Prostate gland (tissue), 2 donors: ENCODE results near the gene CAP2. TPM values are rescaled to one million over a fixed set of nuclear protein-coding genes. Genes with fewer than 3 reads are reported as not detected.

Experiments used
- DNase-seq: peaks from one replicate; pipeline ENCODE4 v3.0.0-alpha.2; 2019; ENCODE audit warnings: low spot score
- H3K27ac ChIP-seq, 2 donors: fragments of 200-600 bp; sonication (generic); 2 replicates each; pipeline ENCODE4 v1.5.1; 2017 to 2019
- H3K27me3 ChIP-seq: fragments of 200-600 bp; sonication (generic); replicated peaks from 2 replicates; pipeline ENCODE4 v1.5.1; 2019; ENCODE audit not compliant: insufficient read depth
- H3K36me3 ChIP-seq, 2 donors: fragments of 200-600 bp; sonication (generic); 1 replicate in 1 of 2; 2 replicates in 1 of 2; pipeline versions ENCODE4 v1.5.1 to v1.8.1; 2017 to 2019
- H3K4me1 ChIP-seq: fragments of 200-600 bp; sonication (generic); replicated peaks from 2 replicates; pipeline ENCODE4 v1.5.1; 2019
- H3K4me3 ChIP-seq, 2 donors: fragments of 200-600 bp; sonication (generic); 2 replicates each; pipeline ENCODE4 v1.5.1; 2017 to 2019
- H3K9me3 ChIP-seq: fragments of 200-600 bp; sonication (generic); 2 replicates; pipeline ENCODE4 v1.5.1; 2017
- CTCF ChIP-seq, 4 experiments: fragments of 200-600 bp in 2 of 4; fragments of 450-650 bp in 2 of 4; sonication (generic) in 2 of 4; IDR thresholded peaks; 1 replicate in 3 of 4; 2 replicates in 1 of 4; pipeline ENCODE4 v1.5.1; 2016 to 2019; ENCODE audit warnings: antibody characterized with exemption in 4 of 4, mild to moderate bottlenecking in 2 of 4, moderate library complexity in 2 of 4
- POLR2A ChIP-seq: fragments of 450-650 bp; IDR thresholded peaks from one replicate; pipeline ENCODE4 v1.6.1; 2016; ENCODE audit warnings: antibody characterized with exemption, mild to moderate bottlenecking
- POLR2AphosphoS5 ChIP-seq: sonication (generic); formaldehyde crosslinking; IDR thresholded peaks from one replicate; pipeline ENCODE4 v1.6.1; 2017; ENCODE audit warnings: antibody characterized with exemption
- WGBS: methylation state at CpG from one replicate; pipeline ENCODE4 v1.1.5; 2018; 5-methylcytosine and 5-hydroxymethylcytosine counted together
- intact Hi-C: fragments of 100-400 bp; cut with DNase I; formaldehyde crosslinking; loops from one replicate; pipeline ENCODE4 v1.14.2; 2022
- total RNA-seq, 2 donors: library from RNA; depleted of rRNA; stranded (reverse); fragments of >200 nt; gene quantifications; one replicate each; pipeline ENCODE4 v1.1.0, GENCODE V29; 2016

Gene CAP2
- total RNA-seq = 1 to 10 TPM; 8.7 to 10.0 TPM

GRCh38 chr6:17392978-17393891 lies at the start of gene CAP2:
CAP2 (plus strand) TSS chr6:17393595; CDS start chr6:17421556, 27,961 bp downstream.
- H3K36me3 ChIP-seq = no peaks in the 10 kb centered on the region
- TF ChIP-seq POLR2AphosphoS5 = peak; percentile 39
- TF ChIP-seq CTCF (IDR thresholded peaks at IDR 0.05) = no peak
- intact Hi-C loops = loop anchor here (2.0 kb wide), 1 partner anchor 112 kb away; the partner anchor contains the start of gene RBM24

GRCh38 chr6:17347012-17347411 lies 46.4 kb upstream of the CAP2 start:
- H3K27me3 ChIP-seq = no peaks in the 10 kb centered on the region
- no peak overlapping the region for H3K4me3 ChIP-seq
- no peaks in the 10 kb centered on the region for H3K9me3 ChIP-seq
- no peaks in the 10 kb centered on the region for H3K4me1 ChIP-seq
- DNase-seq = no peak
- H3K36me3 ChIP-seq = no peaks in the 10 kb centered on the region
- no peak for TF ChIP-seq POLR2A
- no peak for TF ChIP-seq CTCF (IDR thresholded peaks at IDR 0.05)
- TF ChIP-seq POLR2AphosphoS5 = no peak
- H3K27ac ChIP-seq = no peak overlapping the region
- 34% methylated on average over 2 of the region's 2 CpGs for WGBS
- intact Hi-C loops = no loop called here

More at GRCh38 chr6:17392978-17393891, at the start of gene CAP2:
- peak within 1 kb of the TSS; percentile 77 to 79 for H3K27ac ChIP-seq
- H3K9me3 ChIP-seq = no peaks in the 10 kb centered on the region
- H3K4me1 ChIP-seq = no peaks in the 10 kb centered on the region
- peak; percentile 42 for DNase-seq
- WGBS = 2% methylated on average over 41 of the region's 42 CpGs
- H3K27me3 ChIP-seq = no peaks in the 10 kb centered on the region
- H3K4me3 ChIP-seq = peak within 1 kb of the TSS; percentile 75 to 76

GRCh38 chr6:17349427-17349826 lies 44.0 kb upstream of the CAP2 start:
- no peak for TF ChIP-seq POLR2A
- no peak for TF ChIP-seq POLR2AphosphoS5
- TF ChIP-seq CTCF (IDR thresholded peaks at IDR 0.05) = no peak
- WGBS = 89% methylated on average over 2 of the region's 2 CpGs
- H3K27ac ChIP-seq = no peak overlapping the region
- no peaks in the 10 kb centered on the region for H3K4me1 ChIP-seq
- no peaks in the 10 kb centered on the region for H3K27me3 ChIP-seq
- H3K4me3 ChIP-seq = no peak overlapping the region
- H3K36me3 ChIP-seq = no peaks in the 10 kb centered on the region
- H3K9me3 ChIP-seq = no peaks in the 10 kb centered on the region
- intact Hi-C loops = no loop called here
- DNase-seq = no peak

GRCh38 chr6:17352302-17352701 lies 41.1 kb upstream of the CAP2 start:
- Histone ChIP-seq H3K27ac (no peak overlapping the region), H3K4me1 (no peaks in the 10 kb centered on the region), H3K36me3 (no peaks in the 10 kb centered on the region), H3K27me3 (no peaks in the 10 kb centered on the region), H3K4me3 (no peak overlapping the region), H3K9me3 (no peaks in the 10 kb centered on the region)
- no peak for TF ChIP-seq CTCF (IDR thresholded peaks at IDR 0.05)
- no peak for TF ChIP-seq POLR2A
- TF ChIP-seq POLR2AphosphoS5 = no peak
- intact Hi-C loops = no loop called here
- no peak for DNase-seq
